Rectal smooth muscle tissue (tissue), 1 donor: ENCODE data around the gene NFE2L2.
"Not testable (repeated sequence)": the region's sequence is repeated elsewhere in the genome, so short reads cannot be mapped to it uniquely, and the experiment has no call there.

Experiments
- H3K27ac ChIP-seq: one replicate; pipeline ENCODE4 v1.7.0; 2013; ENCODE audit warnings: low read depth, low read length, inconsistent platforms
- H3K27me3 ChIP-seq: one replicate; pipeline ENCODE4 v1.7.0; 2013; ENCODE audit warnings: low read length; ENCODE audit not compliant: control insufficient read depth, insufficient read depth
- H3K36me3 ChIP-seq: one replicate; pipeline ENCODE4 v1.7.0; 2013; ENCODE audit warnings: low read length; ENCODE audit not compliant: control insufficient read depth, insufficient read depth
- H3K4me1 ChIP-seq: one replicate; pipeline ENCODE4 v1.7.0; 2013; ENCODE audit warnings: low read length; ENCODE audit not compliant: control insufficient read depth, insufficient read depth
- H3K4me3 ChIP-seq: one replicate; pipeline ENCODE4 v1.7.0; 2013; ENCODE audit warnings: low read length
- H3K9ac ChIP-seq: one replicate; pipeline ENCODE4 v1.7.0; 2013; ENCODE audit warnings: low read length

NFE2L2 gene

DNA sequence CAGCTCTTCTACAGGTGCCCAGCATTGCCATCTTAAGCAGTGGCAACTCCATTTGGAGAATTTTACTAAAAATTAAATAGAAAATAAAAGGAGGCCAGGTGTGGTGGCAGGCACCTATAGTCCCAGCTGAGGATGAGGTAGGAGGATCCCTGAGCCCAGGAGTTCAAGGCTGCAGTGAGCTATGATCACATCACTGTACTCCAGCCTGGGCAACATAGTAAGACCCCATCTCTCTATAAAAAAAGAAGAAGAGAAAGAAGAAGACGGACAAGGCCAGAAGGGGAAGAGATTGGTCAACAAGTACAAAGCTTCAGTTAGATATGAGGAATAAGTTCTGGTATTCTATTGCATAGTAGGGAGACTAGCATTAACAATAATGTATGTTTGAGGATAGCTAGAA, 73.6 kb downstream of the NFE2L2 start:
- Histone ChIP-seq H3K27ac (no peak overlapping the region), H3K27me3 (no peaks in the 10 kb centered on the region), H3K4me3 (no peak overlapping the region), H3K36me3 (no peaks in the 10 kb centered on the region), H3K4me1 (no peaks in the 10 kb centered on the region), H3K9ac (no peak overlapping the region)

GRCh38 chr2:177188482-177189469, 75.8 kb downstream of the NFE2L2 start:
- H3K4me3 ChIP-seq = no peak overlapping the region

DNA sequence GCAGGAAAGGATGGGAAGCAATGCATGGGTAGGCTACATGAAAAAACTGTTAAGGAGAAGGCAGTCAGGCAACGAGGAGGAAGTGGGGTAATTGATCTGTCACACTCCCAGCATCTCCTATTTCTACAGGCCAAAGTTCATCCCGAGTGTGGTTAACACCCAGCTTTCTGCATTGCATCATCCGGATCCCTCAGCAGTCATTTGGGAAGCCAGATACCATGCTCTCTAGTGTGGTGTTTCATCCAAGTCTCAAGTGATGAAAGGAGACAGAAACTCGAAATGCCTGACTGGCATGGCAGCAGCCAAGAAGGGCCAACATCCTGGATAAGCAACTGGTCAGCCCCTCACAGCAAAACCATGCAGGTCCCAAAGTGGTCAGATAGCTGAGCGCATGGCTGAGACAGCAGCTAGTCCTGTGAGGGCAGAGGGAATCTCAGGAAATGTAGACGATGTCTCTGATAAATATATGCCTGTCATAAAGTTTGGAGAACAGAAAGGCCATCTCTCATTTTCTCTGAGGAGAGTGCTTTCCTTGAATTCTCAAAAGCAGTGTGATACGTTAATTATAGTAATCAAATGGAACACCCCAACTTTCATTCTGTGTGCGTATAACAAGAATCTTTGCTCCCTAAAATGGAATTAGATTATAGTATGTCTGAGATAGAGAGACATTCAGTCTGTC, 76.8 kb downstream of the NFE2L2 start:
- Histone ChIP-seq H3K4me3 (no peak overlapping the region), H3K36me3 (no peaks in the 10 kb centered on the region), H3K9ac (no peak overlapping the region), H3K27me3 (no peaks in the 10 kb centered on the region), H3K27ac (no peak overlapping the region), H3K4me1 (no peaks in the 10 kb centered on the region)

More at GRCh38 chr2:177188482-177189469, 75.8 kb downstream of the NFE2L2 start:
- no peaks in the 10 kb centered on the region for H3K36me3 ChIP-seq
- H3K9ac ChIP-seq = no peak overlapping the region
- H3K27me3 ChIP-seq = no peaks in the 10 kb centered on the region
- H3K27ac ChIP-seq = no peak overlapping the region
- H3K4me1 ChIP-seq = no peaks in the 10 kb centered on the region

- not testable (repeated sequence) for H3K27ac ChIP-seq, H3K27me3 ChIP-seq
Measured at GRCh38 chr2:177186038-177186437, 78.5 kb downstream of the NFE2L2 start.

GRCh38 chr2:177184606-177185005, 79.9 kb downstream of the NFE2L2 start:
- H3K27ac ChIP-seq = no peak overlapping the region
- no peak overlapping the region for H3K9ac ChIP-seq
- H3K36me3 ChIP-seq = no peaks in the 10 kb centered on the region
- no peaks in the 10 kb centered on the region for H3K4me1 ChIP-seq
- no peak overlapping the region for H3K4me3 ChIP-seq
- no peaks in the 10 kb centered on the region for H3K27me3 ChIP-seq

More at GRCh38 chr2:177186038-177186437, 78.5 kb downstream of the NFE2L2 start:
- H3K4me3 ChIP-seq, H3K36me3 ChIP-seq, H3K4me1 ChIP-seq, H3K9ac ChIP-seq: not testable (repeated sequence)

GRCh38 chr2:177183860-177184259, 80.7 kb downstream of the NFE2L2 start:
- Histone ChIP-seq H3K9ac (no peak overlapping the region), H3K36me3 (no peaks in the 10 kb centered on the region), H3K27me3 (no peaks in the 10 kb centered on the region), H3K4me1 (no peaks in the 10 kb centered on the region), H3K4me3 (no peak overlapping the region), H3K27ac (no peak overlapping the region)
